Right hindlimb (tissue), 1 donor: ENCODE data around the gene LRIG1.

Experiments
- DNase-seq: peaks from one replicate; pipeline ENCODE4 v3.0.0-alpha.2; 2018

LRIG1 gene

DNA sequence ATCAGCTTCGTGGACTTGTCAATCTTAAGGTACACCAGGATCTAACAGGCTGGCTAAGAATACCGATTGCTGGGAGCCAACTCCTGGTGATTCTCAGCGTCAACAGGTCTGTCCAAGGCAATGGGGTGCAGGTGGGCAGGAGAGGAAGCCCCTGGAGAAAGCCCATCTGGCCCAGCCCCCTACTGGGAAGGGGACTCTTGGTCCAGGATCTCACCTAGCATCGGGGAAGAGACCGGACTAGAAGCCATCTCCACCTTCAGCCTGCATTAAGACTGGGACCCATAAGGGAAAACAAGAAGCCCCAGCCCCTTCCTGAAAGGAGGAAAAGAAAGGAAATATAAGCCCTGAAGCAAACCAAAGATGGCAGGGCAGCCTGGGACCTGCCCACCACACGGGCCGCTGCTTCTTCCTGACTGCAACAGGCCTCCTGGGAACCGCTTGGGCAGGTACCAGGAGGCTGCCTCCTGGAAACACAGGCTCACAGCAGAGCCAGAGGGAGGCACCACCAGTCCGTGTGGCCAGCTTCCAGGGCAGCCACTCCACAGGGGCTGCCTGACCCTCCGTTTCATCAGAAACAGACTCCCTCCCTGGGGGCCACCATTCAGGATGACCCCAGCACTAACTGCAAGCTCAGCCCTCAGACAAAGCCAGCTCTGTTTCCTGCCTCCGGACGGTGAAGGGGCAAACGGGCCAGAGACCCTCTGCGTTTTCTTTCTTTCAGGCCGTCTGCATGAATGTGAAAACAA lies 100.2 kb downstream of the LRIG1 start:
- DNase-seq, result peak; percentile 35

DNA sequence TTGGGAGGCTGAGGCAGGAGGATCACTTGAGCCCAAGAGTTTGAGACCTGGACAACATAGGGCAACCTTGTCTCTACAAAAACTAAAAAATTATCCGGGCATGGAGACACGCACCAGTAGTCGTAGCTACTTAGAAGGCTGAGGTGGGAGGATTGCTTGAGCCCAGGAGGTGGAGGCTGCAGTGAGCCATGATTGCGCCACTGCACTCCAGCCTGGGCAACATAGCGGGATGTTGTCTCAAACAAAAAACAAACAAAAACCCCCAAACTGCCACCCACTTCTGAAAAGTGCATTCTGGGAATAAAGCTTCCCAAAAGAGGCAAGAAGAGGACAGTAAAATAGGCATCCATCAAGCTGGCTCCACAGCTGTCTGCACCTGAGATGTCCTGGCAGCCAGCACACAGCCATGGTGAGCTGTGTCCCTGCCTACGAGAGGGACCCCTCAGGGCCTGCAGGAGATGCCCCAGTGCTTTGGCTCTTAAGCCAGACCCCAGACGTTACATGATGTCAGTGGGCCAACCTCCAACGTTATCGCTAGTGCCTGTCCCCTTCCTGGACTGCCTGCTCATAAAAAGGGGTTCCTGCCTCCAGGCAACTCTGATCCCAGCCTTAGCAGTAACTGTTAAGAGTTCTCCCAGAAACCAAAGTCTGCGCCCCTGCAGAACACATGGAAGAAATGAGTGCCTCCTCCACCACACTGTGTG lies 101.1 kb downstream of the LRIG1 start:
- DNase-seq, result no peak

GRCh38 chr3:66398228-66399025 lies 102.4 kb downstream of the LRIG1 start:
- DNase-seq, result peak; percentile 53

- peak; percentile 9 for DNase-seq
Measured at GRCh38 chr3:66397745-66398144, 103.1 kb downstream of the LRIG1 start.

DNA sequence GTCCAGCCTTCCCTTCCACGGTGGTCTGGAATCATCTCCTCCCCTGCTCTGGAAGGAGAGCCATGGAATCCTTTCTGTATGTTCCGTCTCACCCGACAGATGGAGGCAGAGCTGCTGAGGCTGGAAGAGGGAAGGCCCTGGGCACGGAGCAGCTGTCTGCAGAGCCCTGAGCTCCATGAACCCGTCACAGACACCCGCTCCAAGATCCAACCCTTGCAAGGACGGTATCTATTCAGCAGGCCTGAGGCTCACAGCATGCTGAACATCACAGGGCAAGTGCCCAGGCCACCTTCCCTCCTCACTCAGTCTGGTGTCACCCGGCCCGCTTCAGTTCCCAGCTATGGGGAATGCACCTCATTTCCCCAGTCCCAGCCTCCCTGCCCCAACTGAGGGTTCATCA lies 103.9 kb downstream of the LRIG1 start:
- DNase-seq, result no peak

- no peak for DNase-seq
Measured at GRCh38 chr3:66396161-66396760, 104.6 kb downstream of the LRIG1 start.

DNA sequence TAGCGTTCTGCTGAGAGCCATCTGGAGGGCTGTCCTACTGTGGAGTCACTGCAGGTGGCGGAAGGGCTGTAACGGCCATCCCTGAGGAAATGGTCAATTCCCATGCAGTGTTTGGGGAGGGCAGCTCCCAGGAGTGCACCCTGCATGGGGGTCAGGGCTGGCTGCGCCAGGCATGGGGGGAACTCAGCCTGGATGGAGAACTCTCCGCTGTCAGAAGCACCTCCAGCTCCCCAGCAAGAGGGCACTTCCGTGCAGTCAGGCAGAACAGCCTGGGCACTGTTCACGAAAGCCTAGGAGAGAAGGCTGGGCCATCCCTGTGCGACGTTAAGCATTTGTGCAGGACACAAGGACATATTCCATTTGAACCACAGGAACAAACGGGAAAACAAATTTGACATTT lies 105.2 kb downstream of the LRIG1 start:
- DNase-seq, result no peak

DNA sequence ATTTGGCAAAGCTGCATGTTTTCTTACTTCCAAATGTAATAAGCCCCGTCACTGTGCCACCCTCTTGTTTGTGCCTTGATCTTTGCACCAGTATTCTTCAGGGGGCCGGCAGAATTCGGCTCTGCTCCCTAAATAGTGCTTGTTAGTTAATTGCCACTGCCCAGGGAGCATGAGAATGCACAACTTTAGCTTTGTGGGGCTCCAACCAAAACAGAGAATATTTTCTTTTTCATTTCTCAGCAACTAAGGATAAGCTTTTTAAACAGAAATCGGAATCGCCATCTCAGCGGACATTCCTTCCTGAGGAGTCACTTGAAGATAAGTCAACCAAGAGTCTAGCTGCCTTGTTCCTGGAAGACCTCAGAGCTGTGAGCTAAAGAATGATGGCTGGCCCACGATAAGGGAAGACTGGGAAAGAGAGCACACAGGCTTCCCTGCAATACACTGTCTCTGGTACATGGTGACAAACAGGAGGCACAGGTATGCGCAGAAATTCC lies 106.0 kb downstream of the LRIG1 start:
- DNase-seq, result no peak

- DNase-seq, result peak; percentile 10
Measured at GRCh38 chr3:66394019-66394752, 106.6 kb downstream of the LRIG1 start.

- peak; percentile 50 for DNase-seq
Measured at GRCh38 chr3:66393333-66394005, 107.4 kb downstream of the LRIG1 start.

DNA sequence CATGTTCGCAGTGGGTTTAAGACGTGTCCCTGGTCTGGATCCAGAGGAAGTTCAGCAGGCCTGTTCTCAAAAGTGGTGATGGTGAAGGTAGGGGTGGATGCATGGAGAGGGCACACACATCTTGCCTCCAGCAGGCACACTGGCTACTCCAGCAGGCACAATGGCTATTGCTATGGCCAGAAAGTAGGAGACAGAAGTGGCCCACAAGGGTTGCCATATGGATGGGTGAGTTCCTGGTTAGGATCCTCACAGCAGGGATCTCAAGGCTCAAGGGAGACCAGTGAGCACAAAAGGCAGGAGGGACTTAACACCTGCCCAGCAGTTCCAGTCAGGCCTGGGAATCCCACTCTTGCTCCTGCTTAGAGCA lies 107.9 kb downstream of the LRIG1 start:
- DNase-seq, result no peak

DNA sequence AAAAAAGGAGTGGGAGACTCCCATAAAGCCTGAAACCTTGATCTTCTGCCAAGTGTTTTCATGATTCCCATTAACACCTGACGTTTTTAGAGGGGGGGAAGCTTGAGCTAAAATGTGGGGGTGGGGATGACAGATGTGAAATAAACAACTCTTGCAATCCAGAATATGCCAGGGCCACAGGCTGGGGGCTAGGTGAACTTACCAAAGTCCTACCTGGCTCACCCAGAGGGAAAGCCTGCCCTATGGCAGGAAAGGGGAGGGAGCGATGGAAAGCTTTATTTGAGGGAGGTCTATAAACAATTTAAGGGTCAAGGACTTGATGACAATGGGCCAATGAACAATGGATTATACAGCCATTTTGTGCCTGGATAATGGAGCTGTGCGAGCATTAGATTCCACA lies 108.3 kb downstream of the LRIG1 start:
- DNase-seq, result no peak

DNA sequence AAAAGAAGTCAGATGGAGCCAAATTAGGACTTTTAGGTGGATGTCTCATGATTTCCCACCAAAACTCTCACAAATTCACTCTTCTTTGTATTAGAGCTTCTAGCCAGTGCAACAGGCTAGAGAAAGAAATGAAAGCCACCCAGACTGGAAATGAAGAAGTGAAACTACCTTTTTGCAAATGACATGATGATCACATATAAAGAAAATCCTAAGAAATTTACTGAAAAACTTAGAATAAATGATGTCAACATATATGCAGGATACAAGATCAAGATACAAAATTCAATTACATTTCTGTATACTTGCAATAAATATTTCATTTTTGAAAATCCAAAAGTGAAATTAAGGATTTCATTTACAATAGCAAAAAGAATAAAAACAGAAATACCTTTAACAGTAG lies 110.8 kb downstream of the LRIG1 start:
- DNase-seq, result no peak

- DNase-seq, result no peak
Measured at GRCh38 chr3:66386925-66387650, 113.7 kb downstream of the LRIG1 start.

- DNase-seq, result no peak
Measured at GRCh38 chr3:66386011-66386924, 114.6 kb downstream of the LRIG1 start.

DNA sequence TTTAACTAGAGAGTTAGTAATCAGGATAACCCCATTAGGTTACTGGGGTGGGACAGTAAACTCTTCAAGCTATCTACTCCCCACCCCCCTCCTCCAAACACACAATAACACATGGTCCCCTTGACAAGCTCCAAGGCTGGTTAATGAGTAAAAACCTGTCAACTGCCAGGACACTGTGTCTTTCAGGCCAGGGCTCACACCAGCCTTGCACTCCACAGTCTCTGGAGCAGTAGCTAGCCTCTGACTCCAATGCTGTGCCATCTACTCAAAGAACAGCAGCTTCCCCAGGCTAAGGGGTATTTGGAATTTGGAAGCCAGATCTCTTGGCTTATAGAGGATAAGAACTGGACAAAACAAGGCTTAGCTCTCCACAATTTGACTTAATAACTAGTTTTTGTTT lies 115.8 kb downstream of the LRIG1 start:
- DNase-seq, result no peak

GRCh38 chr3:66383998-66384745 lies 116.7 kb downstream of the LRIG1 start:
- no peak for DNase-seq

- no peak for DNase-seq
Measured at GRCh38 chr3:66383023-66383422, 117.8 kb downstream of the LRIG1 start.

DNA sequence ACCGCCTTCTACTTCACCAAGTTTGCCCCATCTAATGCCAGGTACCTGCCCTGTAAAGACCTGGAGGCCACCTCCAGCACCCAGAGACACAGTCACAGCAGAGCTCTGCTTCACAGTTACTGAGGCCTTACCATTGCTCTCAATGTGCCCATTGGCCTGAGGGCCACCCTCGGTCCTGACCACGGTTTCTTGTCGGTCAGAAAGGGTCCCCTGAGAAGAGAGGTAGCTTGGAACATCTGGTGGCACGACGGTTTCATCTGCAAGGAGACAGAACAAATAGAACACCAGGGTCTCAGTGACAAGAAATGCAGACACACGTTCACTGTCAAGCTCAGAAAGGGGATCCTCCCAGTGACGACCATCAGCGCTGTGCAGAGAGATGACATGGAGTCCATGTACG lies 118.7 kb downstream of the LRIG1 start:
- DNase-seq, result no peak
